IPS DF 4.7 (cell line): Measurements from ENCODE around the gene SLC25A20.
"Not testable (repeated sequence)": the region's sequence is repeated elsewhere in the genome, so short reads cannot be mapped to it uniquely, and the experiment has no call there.

Experiments used
- DNase-seq: peaks from one replicate; pipeline ENCODE4 v3.0.0-alpha.2; 2013; ENCODE audit warnings: low spot score; ENCODE audit errors: extremely low read depth

Gene SLC25A20, protein sequence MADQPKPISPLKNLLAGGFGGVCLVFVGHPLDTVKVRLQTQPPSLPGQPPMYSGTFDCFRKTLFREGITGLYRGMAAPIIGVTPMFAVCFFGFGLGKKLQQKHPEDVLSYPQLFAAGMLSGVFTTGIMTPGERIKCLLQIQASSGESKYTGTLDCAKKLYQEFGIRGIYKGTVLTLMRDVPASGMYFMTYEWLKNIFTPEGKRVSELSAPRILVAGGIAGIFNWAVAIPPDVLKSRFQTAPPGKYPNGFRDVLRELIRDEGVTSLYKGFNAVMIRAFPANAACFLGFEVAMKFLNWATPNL

GRCh38 chr3:48898383-48899234 lies at the start of gene SLC25A20:
Gene SLC25A20, minus strand, starts transcription at chr3:48898882. Its CDS starts 88 bp downstream, at chr3:48898794.
- DNase-seq = peak; percentile 68

GRCh38 chr3:48945891-48946549 lies 47.3 kb upstream of the SLC25A20 start:
- no peak for DNase-seq

- no peak for DNase-seq
Observed at GRCh38 chr3:48945432-48945831, 46.8 kb upstream of the SLC25A20 start.

DNA sequence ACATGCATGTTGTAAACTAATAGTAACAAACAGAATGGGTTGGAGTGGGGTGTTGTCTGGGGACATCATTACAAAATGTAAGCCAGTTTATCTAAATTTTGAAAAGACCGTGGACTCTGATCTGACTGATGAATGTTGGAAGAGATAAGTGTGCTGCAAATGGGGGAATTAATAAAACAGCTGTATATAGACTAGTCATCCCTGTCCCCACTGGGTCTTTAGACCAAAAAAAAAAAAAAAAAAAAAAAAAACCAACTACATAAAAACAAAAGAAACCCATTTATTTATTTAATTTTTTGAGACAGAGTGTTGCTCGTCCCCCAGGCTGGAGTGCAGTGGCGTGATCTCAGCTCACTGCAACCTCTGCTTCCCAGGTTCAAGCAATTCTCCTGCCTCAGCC lies 40.0 kb upstream of the SLC25A20 start:
- DNase-seq = no peak

- no peak for DNase-seq
Observed at GRCh38 chr3:48938156-48938555, 39.5 kb upstream of the SLC25A20 start.

DNA sequence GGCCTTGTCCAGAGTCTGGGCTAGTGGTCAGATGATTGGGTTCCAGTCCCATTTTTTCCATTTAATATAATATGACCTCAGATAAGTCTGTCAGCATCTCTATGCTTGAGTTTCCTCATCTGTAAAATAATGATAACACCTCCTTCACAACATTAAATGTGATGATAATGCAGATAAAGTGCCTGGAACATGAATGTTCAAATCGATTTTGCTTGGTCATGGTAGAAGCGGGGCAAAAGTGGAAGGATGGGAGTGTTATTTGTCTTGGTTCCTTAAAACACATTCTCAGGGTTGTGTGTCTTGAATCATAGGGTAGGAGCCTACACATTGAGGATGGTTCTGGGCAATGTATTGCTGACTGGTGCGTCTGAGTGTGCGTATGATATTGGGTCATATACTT lies 36.8 kb upstream of the SLC25A20 start:
- no peak for DNase-seq

DNA sequence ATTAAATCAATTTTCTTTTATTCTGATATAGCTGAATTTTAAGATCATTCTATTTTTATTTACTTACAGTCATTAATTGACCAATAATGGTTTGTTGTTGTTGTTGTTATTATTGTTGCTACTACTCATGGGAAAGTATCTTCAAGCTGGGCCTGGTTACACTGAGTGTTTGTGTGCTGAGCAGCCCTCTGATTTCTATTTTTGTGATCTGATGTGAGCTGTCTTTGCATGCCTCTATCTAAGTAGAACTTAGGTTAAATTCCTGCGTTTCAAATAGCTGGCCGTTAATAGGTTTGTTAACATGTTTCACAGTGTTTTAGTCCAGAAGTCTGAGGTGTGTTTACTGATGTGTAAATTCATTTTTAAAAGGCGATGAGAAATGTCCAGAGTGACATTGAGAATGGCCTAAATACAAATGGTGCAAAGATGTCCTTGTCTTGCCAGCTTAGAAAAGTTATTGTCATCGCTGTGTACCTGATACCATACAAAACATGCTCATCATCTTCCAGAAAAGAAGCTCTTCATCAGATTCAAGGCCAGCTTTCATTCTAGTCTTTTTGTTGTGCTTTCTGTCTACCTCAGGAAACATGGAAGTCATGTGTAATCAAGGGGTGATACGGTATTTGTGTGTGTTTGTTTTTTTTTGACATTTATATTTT lies 35.8 kb upstream of the SLC25A20 start:
- DNase-seq = no peak

- DNase-seq = no peak
Observed at GRCh38 chr3:48931944-48932580, 33.4 kb upstream of the SLC25A20 start.

DNA sequence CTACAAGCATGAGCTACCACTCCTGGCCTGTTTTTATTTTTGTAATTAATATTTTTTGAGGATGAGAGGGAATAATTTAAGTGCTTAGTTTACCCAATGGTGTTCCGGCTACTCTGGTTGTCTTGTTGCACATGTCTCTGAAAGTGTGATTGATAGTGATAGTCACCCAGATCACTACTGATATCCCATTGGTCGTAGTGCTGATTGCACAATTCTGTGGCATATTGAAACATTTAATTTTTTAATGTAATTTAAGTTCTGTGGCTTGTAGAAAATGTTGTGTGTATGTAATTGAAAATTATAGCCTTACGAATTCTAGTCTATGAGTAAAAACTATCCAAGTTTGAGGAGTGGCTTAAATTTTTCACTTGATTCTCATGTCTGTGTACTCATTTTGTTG lies 31.9 kb upstream of the SLC25A20 start:
- no peak for DNase-seq

- no peak for DNase-seq
Observed at GRCh38 chr3:48929358-48930035, 30.8 kb upstream of the SLC25A20 start.

DNA sequence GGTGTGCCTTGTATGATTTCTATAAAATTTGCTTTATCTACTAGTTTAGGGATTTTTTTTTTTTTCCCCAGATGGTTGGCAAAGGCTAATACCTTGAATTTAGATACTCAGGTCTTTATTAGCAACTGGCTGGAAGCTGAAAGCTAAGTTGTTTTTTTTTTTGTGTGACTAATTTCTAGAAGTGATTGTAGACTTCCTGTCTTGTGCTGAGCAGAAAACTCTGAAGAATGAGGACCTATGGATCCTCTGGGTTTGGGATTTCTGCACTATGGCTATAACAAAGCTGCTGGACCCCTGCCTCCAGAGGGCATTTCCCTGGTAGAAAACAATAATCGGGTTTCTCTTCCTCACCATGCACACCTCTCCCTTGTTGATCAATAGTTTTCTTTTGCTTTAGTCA lies 30.0 kb upstream of the SLC25A20 start:
- DNase-seq = no peak

GRCh38 chr3:48927928-48928327 lies 29.2 kb upstream of the SLC25A20 start:
- no peak for DNase-seq

- DNase-seq = no peak
Observed at GRCh38 chr3:48926425-48927392, 28.0 kb upstream of the SLC25A20 start.

- no peak for DNase-seq
Observed at GRCh38 chr3:48919215-48920138, 20.8 kb upstream of the SLC25A20 start.

DNA sequence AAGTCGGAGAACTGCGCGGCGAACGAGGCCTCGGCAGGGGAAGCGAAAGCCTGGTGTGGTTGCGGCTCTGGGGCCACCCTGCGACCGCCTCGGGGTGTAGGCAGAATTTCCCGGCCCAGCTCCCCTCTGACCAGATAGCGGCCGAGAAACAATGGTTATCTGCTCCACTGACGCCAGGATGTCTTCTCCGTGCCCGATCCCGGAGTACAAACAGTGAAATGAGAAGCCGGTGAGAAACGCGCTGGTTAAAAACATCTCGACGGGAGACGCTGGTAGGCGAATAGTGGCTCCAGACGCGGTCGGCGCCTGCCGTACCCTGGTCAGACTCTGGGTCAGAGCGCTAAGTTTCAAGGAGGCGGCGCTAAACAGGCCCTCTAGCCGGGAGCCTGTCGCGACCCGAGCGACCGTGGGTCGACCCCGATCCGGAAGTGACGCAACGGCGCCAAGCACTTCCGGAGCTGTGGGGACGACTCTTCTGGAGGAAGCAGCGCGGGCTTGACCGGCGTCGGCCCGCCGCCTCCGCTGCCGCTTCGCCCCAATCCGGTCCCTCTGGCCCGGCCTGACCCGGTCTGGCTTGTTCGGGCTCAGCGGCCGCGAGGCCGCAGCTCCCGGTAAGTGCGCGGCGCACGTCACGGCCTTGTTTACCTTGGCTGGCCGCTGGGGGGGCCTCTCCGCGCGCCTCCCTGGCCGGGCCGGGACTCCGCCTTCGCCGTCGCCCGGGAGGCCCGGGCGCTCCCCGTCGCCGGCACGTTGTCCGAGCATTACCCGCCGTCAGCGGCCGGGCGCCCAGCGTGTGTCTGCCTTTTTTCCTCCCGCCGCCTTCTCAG lies 19.9 kb upstream of the SLC25A20 start, which contains the start of gene ARIH2:
ARIH2 (plus strand) TSS at position 455 of the 827 bp plus-strand sequence. CDS start 8,717 bp downstream, outside the sequence.
- DNase-seq = peak; percentile 56

GRCh38 chr3:48915296-48915695 lies 16.6 kb upstream of the SLC25A20 start:
- DNase-seq = no peak

DNA sequence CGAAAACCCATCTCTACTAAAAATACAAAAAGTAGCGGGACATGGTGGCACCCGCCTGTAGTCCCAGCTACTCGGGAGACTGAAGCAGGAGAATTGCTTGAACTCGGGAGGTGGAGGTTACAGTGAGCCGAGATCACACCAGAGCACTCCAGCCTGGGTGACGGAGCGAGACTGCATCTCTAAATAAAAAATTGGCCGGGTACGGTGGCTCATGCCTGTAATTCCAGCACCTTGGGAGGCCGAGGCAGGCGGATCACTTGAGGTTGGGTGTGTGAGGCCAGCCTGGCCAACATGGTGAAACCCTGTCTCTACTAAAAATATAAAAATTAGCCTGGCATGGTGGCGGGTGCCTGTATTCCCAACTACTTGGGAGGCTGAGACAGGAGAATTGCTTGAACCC lies 8.3 kb upstream of the SLC25A20 start:
- not testable (repeated sequence) for DNase-seq
